GM21529 (cell line): ENCODE data around the gene UBE2M.
"Not testable (repeated sequence)": the region's sequence is repeated elsewhere in the genome, so short reads cannot be mapped to it uniquely, and the experiment has no call there.

Source experiments
- ATAC-seq: cut with Tn5 transposase; IDR thresholded peaks from one replicate; pipeline ENCODE4 v1.9.1; 2021; ENCODE audit not compliant: unreplicated experiment

UBE2M gene

DNA sequence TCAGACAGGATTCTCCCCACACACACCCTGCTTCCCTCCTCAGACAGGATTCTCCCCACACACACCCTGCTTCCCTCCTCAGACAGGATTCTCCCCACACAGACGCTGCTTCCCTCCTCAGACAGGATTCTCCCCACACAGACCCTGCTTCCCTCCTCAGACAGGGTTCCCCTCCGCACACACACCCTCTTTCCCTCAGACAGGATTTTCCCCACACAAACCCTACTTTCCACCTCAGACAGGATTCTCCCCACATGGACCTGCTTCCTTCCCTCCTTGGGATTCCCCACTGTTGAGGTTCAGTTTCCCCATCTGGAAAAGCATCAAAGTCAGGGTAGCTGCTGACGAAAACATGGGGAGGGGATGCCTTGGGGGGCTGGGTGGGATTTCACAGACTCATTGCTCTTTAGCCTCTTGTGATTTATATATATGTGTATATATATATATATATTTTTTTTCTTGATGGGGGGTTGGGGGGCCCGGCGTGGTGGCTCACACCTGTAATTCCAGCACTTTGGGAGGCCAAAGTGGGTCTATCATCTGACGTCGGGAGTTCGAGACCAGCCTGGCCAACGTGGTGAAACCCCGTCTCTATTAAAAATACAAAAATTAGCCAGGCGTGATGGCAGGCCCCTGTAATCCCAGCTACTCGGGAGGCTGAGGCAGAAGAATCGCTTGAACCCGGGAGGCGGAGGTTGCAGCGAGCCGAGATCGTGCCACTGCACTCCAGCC is 15.6 kb downstream of the UBE2M start:
- not testable (repeated sequence) for ATAC-seq

DNA sequence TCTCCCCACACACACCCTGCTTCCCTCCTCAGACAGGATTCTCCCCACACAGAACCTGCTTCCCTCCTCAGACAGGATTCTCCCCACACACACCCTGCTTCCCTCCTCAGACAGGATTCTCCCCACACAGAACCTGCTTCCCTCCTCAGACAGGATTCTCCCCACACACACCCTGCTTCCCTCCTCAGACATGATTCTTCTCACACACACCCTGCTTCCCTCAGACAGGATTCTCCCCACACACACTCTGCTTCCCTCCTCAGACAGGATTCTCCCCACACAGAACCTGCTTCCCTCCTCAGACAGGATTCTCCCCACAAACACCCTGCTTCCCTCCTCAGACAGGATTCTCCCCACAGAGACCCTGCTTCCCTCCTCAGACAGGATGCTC is 19.2 kb downstream of the UBE2M start:
- ATAC-seq = not testable (repeated sequence)

DNA sequence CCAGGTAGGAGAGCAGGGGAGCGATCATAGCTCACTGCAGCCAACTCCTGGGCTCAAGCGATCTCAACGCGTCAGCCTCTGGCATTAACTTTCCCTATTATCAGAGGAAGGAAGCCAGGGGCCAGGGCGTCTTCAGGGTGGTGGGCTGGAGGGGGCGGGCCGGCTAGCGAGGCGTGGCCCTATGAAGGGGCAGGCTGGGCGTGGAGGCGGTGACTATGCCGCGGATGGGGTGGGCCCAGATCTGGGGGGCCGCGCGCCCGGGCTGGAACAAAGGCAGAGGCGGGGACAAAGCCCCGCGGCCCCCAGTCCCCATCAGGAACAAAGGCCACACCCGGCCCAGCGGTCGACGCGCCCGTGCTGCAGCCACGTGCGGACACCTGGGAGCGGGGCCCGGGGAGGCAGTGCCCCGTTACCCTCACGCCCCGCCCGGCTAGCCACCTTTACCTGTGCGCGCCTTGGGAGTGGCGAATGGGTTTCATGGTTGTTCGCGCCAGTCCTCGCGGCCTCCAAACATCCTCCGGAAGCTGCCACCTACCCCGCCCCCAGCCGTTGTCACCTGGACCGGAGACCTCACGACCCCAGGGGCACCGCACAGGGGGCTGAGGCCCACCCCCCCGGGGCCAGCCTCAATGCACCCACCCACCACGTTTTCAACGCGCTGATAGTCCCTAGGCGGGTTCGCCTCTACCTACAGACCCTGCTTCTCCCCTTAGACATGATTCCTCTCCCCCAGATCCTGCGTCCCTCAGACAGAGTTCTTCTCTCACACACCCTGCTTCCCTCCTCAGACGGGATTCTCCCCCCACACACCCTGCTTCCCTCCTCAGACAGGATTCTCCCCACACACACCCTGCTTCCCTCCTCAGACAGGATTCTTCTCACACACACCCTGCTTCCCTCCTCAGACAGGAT is 19.9 kb downstream of the UBE2M start:
- no peak for ATAC-seq

DNA sequence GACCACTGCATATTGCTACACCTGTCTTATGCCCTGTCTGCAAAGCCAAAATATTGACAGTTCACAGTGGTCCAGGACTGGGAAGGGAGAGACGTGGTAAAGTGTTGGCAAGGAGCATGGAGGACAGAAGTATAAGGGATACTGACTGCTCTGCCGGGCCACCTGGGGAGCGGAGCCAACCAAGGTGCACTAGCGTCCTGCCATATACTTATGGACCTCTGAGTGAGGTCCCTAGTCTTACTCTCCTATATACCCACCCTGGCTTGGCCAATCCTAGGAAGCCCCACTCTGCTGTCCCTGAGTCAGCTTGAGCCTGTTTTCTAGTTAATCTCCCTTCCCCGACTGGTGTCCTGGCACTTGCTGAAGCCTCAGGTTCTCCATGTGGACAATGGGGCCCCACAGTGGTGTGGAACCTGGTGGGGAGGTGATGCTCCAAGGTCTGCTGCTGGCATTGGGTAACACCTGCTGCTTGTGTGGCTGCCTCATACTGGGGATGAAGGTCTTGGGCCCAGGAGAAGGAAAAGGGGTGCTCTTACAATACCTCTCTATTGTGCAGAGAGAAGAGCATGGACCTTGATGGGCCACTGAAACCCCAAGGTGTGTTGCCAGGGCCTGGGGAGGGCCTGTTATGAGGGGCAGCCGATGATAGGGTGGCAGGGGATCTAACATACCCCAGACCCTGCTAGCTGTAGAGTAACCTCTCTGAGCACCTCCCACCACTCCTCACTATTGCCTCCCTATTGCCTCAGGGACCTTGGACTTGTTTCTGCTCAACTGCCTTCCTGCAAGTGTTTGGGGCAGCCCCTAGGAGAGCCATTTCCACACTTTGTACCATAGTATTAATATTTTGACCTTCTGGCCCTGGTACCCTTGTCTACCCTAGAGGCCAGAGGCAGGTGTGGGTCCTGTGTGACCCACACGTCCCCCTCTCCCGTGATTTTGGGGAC is 21.3 kb downstream of the UBE2M start:
- no peak for ATAC-seq

DNA sequence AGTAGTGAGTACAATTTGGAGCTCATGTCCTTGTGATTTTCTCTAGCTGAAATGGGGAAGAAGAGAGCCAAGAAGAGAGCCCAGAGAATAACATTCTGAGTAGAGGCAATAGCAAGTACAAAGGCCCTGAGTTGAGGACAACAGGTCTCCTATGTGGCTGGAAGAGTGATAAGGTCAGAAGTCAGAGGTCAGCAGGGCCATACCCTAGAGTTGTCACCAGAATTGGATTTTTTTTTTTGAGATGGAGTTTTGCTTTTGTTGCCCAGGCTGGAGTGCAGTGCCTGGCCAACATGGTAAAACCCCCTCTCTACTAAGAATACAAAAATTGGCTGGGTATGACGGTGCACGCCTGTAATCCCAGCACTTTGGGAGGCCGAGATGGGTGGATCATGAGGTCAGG is 22.6 kb downstream of the UBE2M start:
- ATAC-seq = no peak

DNA sequence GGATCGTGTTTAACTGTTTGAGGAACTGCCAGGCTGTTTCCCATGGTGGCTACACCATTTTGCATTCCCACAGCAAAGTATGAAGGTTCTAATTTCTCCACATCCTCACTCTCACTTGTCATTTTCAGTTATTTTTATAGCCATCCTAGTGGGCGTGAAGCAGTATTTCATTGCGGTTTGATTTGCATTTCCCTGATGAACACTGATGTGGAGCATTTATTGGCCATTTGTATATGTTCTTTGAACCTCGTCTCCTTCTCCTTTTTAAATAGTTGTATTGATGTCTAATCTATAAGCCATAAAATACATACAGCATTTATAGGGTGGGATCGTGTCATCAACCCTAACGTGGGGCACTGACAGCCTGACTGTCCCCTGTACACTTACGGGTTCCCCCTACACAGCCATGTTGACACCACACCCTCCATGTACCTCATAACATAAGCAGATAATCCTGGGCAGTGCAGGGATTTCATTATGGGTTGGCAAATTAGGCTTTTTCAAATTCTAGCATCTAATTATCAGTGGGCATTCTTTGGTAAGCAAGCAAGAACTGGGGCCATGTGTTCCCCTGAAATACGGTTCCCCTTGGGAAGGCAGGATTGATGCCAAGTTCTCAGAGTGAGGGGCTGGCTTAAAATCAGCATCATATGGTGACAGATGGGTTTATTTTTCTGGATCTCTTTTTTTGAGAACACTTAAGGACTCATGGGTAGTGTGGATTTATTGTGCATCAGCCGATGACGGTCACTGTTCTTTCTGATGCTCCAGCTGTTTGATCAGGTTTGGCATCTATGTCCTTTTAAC is 27.2 kb downstream of the UBE2M start:
- no peak for ATAC-seq

DNA sequence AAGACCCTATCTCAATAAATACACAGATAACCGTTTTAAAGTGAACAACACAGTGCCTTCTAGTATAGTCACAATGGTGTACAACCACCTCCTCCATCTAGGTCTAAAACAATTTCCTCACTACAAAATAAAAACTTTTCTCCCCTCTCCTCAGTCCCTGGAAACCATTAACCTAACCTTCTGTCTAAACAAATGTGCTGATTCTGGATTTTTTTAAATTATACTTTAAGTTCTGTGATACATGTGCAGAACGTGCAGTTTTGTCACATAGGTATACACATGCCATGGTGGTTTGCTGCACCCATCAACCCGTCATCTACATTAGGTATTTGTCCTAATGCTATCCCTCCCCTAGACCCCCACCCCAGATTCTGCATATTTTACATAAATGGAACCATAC is 29.0 kb downstream of the UBE2M start:
- no peak for ATAC-seq

DNA sequence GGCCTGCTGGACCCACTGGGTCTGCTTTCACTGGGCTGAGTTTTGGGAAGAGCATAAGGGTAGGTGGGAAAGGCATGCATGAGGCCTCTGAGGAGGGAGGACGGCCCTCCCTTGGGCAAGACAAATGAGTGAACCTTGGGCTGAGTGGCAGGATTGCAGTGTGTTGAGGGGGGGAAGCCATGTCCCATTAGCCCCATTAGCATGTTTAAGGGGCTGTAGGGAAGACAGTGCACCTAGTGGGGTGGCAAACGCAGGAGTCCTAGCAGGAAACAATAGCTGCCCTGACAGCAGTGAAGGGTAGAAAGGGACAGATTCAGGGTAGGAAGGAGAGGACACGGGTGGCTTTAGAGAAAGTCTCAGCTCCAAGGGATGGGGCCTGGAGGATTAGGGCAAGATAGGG is 35.7 kb downstream of the UBE2M start:
- no peak for ATAC-seq

DNA sequence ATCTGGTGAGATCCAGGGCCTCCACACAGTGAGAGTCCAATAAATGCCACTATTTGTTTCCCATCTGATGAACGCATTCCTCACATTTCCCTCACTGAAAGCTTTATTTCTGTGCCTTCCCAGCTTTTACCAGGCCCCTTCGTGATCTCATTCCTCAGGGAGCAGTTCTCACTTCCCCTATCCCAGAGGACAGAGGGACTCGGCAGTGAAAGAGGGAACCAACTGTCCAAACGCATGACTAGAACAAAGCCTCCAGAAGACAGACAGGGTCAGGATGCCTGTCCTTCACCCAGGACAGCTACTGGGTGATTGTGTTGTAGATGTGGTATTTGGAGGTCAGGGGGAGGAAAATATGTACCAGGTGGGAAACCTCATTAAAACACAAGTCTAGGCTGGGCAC is 36.8 kb downstream of the UBE2M start:
- ATAC-seq = no peak

DNA sequence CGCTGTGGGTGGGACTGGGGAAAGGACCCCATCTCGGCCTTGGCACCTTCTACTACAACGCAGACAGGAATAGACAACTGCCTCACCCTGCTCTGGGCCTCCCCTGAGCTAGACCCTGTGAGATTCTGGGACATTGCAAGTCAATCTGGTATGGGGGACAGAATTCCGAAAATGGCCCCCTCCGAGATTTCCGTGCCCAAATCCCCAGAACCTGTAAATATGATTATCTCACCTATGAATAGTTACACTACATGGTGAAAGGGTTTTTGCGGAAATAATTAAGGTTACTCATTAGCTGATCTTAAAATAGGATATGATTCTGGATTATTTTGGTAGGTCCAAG is 38.2 kb downstream of the UBE2M start:
- no peak for ATAC-seq

DNA sequence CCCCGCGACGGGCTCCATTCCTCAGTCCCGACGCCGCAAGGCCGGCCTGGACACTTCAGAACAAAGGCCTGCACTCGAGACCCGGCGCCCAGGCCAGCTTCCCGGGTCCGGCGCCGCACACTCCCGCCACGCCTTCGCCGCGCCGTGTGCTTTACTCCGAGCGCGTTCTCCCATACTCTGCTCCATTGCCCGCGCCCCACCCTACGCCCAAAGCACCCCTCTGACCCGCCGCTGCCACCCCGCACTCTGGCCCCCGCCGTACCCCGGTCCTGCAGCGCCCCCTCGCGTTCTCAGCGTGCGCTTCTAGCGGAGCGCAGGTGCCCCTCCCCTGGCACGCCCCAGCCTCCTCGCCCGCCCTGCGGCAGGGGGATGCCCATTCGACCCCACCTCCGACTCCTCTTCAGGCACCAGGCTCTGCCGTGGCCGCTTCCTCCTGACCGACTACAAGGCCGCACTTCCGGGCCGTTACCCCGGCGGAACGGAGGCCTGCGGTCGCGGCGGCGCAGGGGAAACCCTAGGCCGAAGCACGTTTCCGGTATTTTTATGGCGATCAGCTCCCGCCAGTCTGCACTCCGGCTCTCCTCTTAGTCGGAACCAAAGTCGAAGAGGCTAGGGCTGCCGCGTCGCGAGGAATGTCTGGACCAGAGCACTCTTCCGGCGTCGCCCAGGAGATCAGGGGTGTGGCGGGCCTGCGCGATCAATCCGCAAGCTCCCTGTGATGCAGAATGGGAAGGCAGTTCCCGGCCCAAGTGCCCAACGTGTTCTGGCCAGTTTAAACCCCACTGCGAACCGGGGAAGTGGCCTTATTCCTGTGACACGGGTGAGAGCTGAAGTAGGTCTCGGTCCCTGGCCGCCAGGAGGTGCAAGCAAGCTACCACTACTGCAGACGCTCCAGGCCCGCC is 38.8 kb downstream of the UBE2M start, which contains the start of gene ZBTB45:
Gene ZBTB45, minus strand, starts transcription at position 456 of the 902 bp plus-strand sequence. CDS start 2,137 bp downstream, outside the sequence.
- ATAC-seq = peak; percentile 73

DNA sequence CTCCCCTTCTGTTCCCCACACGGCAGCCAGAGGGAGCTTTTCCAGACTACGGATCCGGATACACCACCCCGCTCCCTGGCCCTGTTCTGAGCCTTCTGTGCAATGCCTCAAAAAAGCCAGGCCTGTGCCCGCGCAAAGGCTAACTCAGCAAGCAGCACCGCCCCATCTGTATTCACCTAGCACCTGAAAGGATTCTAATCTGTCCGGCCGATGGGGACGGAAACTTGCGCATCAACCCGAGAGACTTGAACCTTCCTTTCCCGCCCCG is 39.4 kb downstream of the UBE2M start:
- no peak for ATAC-seq

DNA sequence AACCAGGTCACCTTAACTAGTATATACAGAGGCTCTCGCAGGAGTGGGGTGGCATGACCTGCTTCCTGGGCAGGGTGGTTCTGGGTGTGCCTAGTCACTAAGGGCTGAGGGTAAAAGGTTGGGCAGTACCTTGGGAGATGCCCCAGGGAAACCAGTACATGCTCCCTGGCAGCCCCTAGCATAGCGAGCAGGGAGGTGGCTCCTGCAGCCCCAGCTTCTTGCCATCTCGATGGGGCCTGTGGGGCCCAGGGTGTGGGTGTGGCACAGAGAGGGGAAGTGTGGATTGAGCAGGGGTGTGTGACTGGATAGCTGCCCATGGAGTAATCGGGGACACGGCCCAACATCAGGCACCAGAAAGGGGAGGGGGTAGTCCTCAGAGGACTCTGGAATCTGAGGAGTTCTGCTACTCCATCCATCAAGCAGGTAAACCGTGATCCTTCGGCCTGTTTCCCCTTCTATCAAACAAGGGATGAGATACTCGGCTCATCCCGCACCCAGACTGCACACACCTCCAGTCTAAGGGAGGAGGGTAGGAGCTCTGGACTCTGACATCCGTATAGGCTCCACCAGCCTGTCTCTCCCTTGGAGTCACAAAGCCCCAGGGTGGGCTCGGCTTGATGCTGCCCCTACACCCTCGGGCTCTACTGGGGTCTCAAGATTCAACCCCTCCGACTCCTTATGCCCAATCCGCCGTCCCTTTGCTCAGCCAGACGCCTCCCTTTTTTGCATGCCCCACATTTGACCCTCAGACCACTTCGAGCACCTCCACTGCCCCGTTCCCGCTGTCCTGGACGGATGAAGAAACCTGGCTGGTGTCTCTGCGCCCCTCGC is 39.9 kb downstream of the UBE2M start:
- no peak for ATAC-seq

DNA sequence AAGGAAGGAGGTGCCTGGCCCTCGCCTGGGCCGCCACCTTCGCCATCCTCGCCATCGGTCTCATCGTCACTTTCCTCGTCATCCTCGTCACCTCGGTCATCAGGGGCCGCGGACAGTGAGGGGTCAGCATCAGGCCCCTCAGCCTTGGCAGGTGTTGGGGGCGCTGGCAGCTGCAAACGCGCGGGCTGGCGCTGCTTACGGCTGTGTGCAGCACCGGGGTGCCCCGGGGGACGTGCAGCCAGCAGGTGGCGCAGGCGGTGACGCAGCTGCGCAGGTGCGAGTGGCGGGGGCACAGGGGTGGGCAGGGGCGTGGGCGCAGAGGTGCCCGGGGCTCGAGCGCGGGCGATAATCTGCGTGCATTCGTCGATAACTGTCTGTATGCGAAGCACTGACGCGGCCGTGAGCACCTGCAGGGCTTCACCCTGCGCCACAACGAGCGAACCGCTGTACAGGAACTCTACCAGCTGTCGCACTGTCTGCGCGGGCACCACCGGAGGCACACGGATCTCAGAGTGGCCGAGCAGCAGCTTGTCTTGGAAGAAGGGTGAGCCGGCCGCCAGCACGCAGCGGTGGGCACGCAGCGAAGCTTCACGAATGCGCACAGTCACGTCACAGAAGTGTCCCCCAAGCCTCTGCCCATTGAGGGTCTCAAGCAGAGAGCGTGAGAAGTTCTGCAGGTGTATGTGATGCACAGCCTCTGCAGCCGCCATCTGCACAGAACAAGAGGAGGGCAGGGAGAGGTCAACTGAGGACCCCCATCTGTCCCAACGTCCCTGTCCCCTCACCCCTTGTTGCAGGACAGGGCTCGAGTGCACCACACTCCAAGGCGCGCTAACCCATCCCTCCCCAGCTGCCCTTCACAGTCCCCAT is 41.2 kb downstream of the UBE2M start:
- no peak for ATAC-seq

DNA sequence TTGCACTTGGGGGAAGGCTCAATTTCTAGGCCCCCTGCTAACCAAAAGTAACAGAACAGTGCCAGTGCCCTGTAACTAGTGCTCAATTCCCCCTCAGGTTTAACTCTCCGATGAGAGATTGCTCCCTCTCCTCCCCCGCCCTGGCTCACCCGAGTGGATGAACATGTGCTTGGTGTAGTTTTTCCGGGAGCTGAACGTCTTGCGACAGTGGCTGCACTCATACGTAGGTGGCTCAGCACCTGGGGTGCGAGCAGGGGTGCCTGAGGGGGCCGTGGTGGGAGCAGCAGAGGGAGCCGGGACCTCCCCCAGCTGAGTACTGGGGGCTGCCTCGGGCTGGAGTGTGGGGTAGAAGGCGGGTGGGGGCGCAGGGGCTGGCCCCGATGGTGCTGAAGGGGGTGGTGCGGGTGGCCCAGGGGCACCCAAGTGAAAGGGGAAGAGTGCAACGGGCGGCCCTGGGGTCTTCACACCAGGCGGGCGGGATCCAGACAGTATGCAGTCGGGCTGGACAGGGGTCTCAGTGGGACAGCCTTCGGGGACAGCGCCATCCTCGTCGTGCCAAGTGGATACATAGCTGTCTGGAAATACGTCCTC is 42.1 kb downstream of the UBE2M start:
- no peak for ATAC-seq

DNA sequence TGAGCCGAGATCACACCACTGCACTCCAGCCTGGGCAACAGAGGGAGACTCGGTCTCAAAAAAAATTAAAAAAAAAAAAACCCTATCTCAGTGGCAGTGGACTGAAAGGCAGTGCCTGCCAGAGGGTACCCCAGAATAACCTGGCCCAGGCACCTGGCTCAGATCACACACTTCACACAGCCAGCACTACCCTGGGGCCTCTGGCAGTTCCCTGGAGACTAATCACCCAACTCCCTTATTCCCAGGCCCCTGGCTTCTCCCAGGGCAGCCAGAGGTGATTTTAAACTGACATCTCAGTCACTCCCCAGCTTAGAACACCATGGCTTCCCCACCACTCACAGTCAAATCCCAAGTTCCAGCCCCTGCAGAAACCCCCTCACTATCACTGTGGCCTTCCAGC is 43.2 kb downstream of the UBE2M start:
- no peak for ATAC-seq

DNA sequence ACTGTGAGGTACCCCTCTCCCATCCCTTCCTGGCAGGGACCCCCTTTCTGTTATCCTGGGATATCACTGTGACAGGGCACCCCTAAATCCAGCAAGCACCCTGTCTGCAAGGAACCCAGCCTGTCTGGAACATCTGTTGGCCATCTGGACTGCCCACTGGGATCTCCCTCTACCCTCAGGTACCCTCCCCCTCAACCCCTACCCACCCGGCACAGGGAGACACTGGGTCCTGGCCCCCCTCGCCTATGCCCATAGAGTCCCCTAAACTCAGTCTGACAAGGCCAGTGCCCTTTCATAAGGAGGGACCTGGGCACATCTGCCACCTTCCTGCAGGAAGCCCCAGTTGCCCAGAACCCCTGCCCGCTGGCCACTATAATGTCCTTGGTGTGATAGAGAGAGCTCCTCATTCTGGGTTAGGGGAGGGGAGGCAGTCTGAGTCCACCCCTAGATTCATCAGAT is 43.8 kb downstream of the UBE2M start:
- no peak for ATAC-seq
